HCT116 (cell line): ENCODE data around the gene SLC35B1. TPM values are rescaled to one million over a fixed set of nuclear protein-coding genes. Genes with fewer than 3 reads are reported as not detected.

ENCODE experiments used
- ATAC-seq: fragments of 200-7000 bp; cut with Tn5 transposase; 2 replicates; pipeline ENCODE4 v1.9.1; 2020; ENCODE audit warnings: mild to moderate bottlenecking, moderate library complexity
- BruUV-seq: library from RNA; stranded (reverse); fragments of 400-500 nt; replicated peaks from 2 replicates; lab custom pipeline; 2021; lab: Mats Ljungman, UMichigan
- CTCF ChIA-PET: fragments of 300-600 bp; sonication (Branson Sonifier 250); formaldehyde crosslinking; loops from one replicate; lab custom pipeline; 2021; ENCODE audit warnings: antibody characterized with exemption; lab: Charles Lee
- POLR2A ChIA-PET: fragments of 300-600, 350-600 bp; sonication (Branson Sonifier 250); formaldehyde crosslinking; loops from one replicate; lab custom pipeline; 2021; ENCODE audit warnings: antibody characterized with exemption; lab: Charles Lee
- RAD21 ChIA-PET, 2 experiments: fragments of 300-600 bp; sonication (Branson Sonifier 250); formaldehyde crosslinking; loops; one replicate each; lab custom pipeline; 2023; ENCODE audit warnings: low total read pairs in 2 of 2; ENCODE audit not compliant: uncharacterized antibody in 2 of 2, unreplicated experiment in 2 of 2, low non-redundant PET in 1 of 2; lab: Charles Lee
- DNase-seq: peaks from one replicate; pipeline ENCODE4 v3.0.0-alpha.2; 2010; ENCODE audit warnings: low read depth, low spot score
- H2AFZ ChIP-seq: fragments of 200-600 bp; shearing (Covaris generic), sonication (generic); 2 replicates; pipeline ENCODE4 v1.6.1; 2017; ENCODE audit warnings: low read depth, mixed run types, mixed read lengths, antibody characterized with exemption, low read length; ENCODE audit not compliant: poor library complexity, severe bottlenecking
- H3K27ac ChIP-seq: 2 replicates; pipeline ENCODE4 v1.5.1; 2012; ENCODE audit warnings: low read depth, low read length
- H3K27me3 ChIP-seq: fragments of 200-600 bp; sonication (generic); 2 replicates; pipeline ENCODE4 v1.6.1; 2016; ENCODE audit warnings: mixed run types, low read length, mixed read lengths; ENCODE audit not compliant: insufficient read depth
- H3K36me3 ChIP-seq, 2 experiments: fragments of 200-500 bp in 1 of 2; fragments of 200-600 bp in 1 of 2; sonication (Bioruptor generic) in 1 of 2; sonication (generic) in 1 of 2; 2 replicates each; pipeline versions ENCODE4 v1.5.1 to v1.6.1; 2014 to 2016; ENCODE audit warnings: low read length in 2 of 2, inconsistent platforms in 1 of 2, mixed read lengths in 1 of 2, mixed run types in 1 of 2; ENCODE audit not compliant: insufficient read depth in 2 of 2, control insufficient read depth in 1 of 2
- H3K4me1 ChIP-seq, 2 experiments: fragments of 200-600 bp in 1 of 2; sonication (generic) in 1 of 2; 2 replicates each; pipeline versions ENCODE4 v1.5.1 to v1.6.1; 2012 to 2017; ENCODE audit warnings: low read length in 2 of 2, inconsistent platforms in 1 of 2, mild to moderate bottlenecking in 1 of 2, mixed read lengths in 1 of 2, mixed run types in 1 of 2, moderate library complexity in 1 of 2; ENCODE audit not compliant: insufficient read depth in 2 of 2, control insufficient read depth in 1 of 2
- H3K4me2 ChIP-seq: fragments of 200-600 bp; sonication (generic); 2 replicates; pipeline ENCODE4 v1.6.1; 2017; ENCODE audit warnings: mixed run types, low read length, mixed read lengths
- H3K4me3 ChIP-seq, 2 experiments: fragments of 200-600 bp in 1 of 2; sonication (generic) in 1 of 2; replicated peaks in 1 of 2; 2 replicates each; pipeline ENCODE4 v1.5.1; 2011 to 2016; ENCODE audit warnings: low read length in 2 of 2, control low read depth in 1 of 2, low read depth in 1 of 2, mild to moderate bottlenecking in 1 of 2, mixed read lengths in 1 of 2, mixed run types in 1 of 2
- H3K79me2 ChIP-seq: fragments of 200-600 bp; sonication (generic); 2 replicates; pipeline ENCODE4 v1.6.1; 2017; ENCODE audit warnings: mild to moderate bottlenecking, mixed run types, low read length, moderate library complexity, mixed read lengths; ENCODE audit not compliant: insufficient read depth
- H3K9ac ChIP-seq: fragments of 200-600 bp; sonication (generic); 2 replicates; pipeline ENCODE4 v1.6.1; 2016; ENCODE audit warnings: low read length, mixed read lengths
- H3K9me2 ChIP-seq: fragments of 200-600 bp; sonication (generic), shearing (Covaris generic); 2 replicates; pipeline ENCODE4 v1.6.1; 2017; ENCODE audit warnings: mixed run types, mild to moderate bottlenecking, moderate library complexity; ENCODE audit not compliant: insufficient read depth
- H3K9me3 ChIP-seq, 2 experiments: fragments of 200-500 bp in 1 of 2; fragments of 200-600 bp in 1 of 2; sonication (Bioruptor generic) in 1 of 2; sonication (generic) in 1 of 2; 2 replicates each; pipeline ENCODE4 v1.6.1; 2014 to 2017; ENCODE audit warnings: low read length in 2 of 2, mixed read lengths in 2 of 2, inconsistent platforms in 1 of 2, low read depth in 1 of 2, mild to moderate bottlenecking in 1 of 2, mixed run types in 1 of 2, moderate library complexity in 1 of 2; ENCODE audit not compliant: control insufficient read depth in 1 of 2, insufficient read depth in 1 of 2
- H4K20me1 ChIP-seq: fragments of 200-600 bp; sonication (generic), shearing (Covaris generic); 2 replicates; pipeline ENCODE4 v1.6.1; 2017; ENCODE audit warnings: mixed run types, mild to moderate bottlenecking, moderate library complexity; ENCODE audit not compliant: insufficient read depth
- ATF3 ChIP-seq: IDR thresholded peaks from 2 replicates; pipeline ENCODE4 v1.6.1; 2012
- CBX3 ChIP-seq: IDR thresholded peaks from 2 replicates; pipeline ENCODE4 v1.6.1; 2012; ENCODE audit warnings: low read depth
- CTCF ChIP-seq, 3 experiments: fragments of 200-600 bp in 1 of 3; sonication (generic) in 1 of 3; IDR thresholded peaks in 2 of 3; conservative IDR thresholded peaks in 1 of 3; 2 replicates each; pipeline ENCODE4 v1.5.1; 2012 to 2017; ENCODE audit warnings: low read depth in 2 of 3, low read length in 2 of 3, antibody characterized with exemption in 1 of 3, borderline replicate concordance in 1 of 3, control low read depth in 1 of 3, mild to moderate bottlenecking in 1 of 3, mixed read lengths in 1 of 3, mixed run types in 1 of 3, moderate library complexity in 1 of 3; ENCODE audit not compliant: insufficient read depth in 1 of 3
- EGR1 ChIP-seq: IDR thresholded peaks from 2 replicates; pipeline ENCODE4 v1.6.1; 2012; ENCODE audit warnings: low read depth
- ELF1 ChIP-seq: IDR thresholded peaks from 2 replicates; pipeline ENCODE4 v1.6.1; 2012; ENCODE audit warnings: low read depth, borderline replicate concordance
- EZH2 ChIP-seq: fragments of 200-600 bp; sonication (generic); IDR thresholded peaks from 2 replicates; pipeline ENCODE4 v1.6.1; 2017; ENCODE audit warnings: antibody characterized with exemption, mixed run types
- MAX ChIP-seq: IDR thresholded peaks from 2 replicates; pipeline ENCODE4 v1.6.1; 2012
- RAD21 ChIP-seq: IDR thresholded peaks from 2 replicates; pipeline ENCODE4 v1.6.1; 2012; ENCODE audit warnings: low read depth, mild to moderate bottlenecking
- SIN3A ChIP-seq: IDR thresholded peaks from 2 replicates; pipeline ENCODE4 v1.6.1; 2012; ENCODE audit warnings: low read depth
- SP1 ChIP-seq: IDR thresholded peaks from 2 replicates; pipeline ENCODE4 v1.6.1; 2012; ENCODE audit warnings: low read depth
- SRF ChIP-seq: IDR thresholded peaks from 2 replicates; pipeline ENCODE4 v1.6.1; 2012; ENCODE audit warnings: low read depth
- TCF7L2 ChIP-seq: IDR thresholded peaks from 2 replicates; pipeline ENCODE4 v1.7.0; 2011; ENCODE audit warnings: borderline replicate concordance, inconsistent platforms; ENCODE audit not compliant: insufficient read depth, insufficient read length; ENCODE audit errors: extremely low read depth
- YY1 ChIP-seq: IDR thresholded peaks from 2 replicates; pipeline ENCODE4 v1.6.1; 2011; ENCODE audit warnings: low read length, low read depth, moderate library complexity, mild to moderate bottlenecking; ENCODE audit not compliant: insufficient replicate concordance; ENCODE audit errors: extremely low read depth
- ZFX ChIP-seq: fragments of 450-650 bp; IDR thresholded peaks from 2 replicates; pipeline ENCODE4 v1.6.1; 2017
- ZNF274 ChIP-seq: fragments of 200-500 bp; sonication (Bioruptor generic); IDR thresholded peaks from 2 replicates; pipeline ENCODE4 v1.6.1; 2014; ENCODE audit warnings: mild to moderate bottlenecking, low read depth, low read length, inconsistent platforms
- intact Hi-C: fragments of 100-400 bp; cut with micrococcal nuclease; formaldehyde crosslinking; loops from 2 replicates; pipeline ENCODE4 v1.10.0; 2022
- total RNA-seq: library from RNA; stranded (reverse); gene quantifications from one replicate; pipeline ENCODE4 v1.2.1, GENCODE V29; 2021; ENCODE audit not compliant: unreplicated experiment

SLC35B1 gene
- total RNA-seq, 1 experiment from 2014 or later = 87.5 TPM

GRCh38 chr17:49723423-49723822, 15.7 kb upstream of the SLC35B1 start (continued):
- no peak for TF ChIP-seq CTCF (IDR thresholded peaks at IDR 0.05 in 2 of 3, conservative IDR thresholded peaks at IDR 0.05 in 1 of 3; ENCODE audit: borderline replicate concordance in 1 of 3, insufficient read depth in 1 of 3, low read depth in 2 of 3, low read length in 2 of 3)
- no peak for TF ChIP-seq EGR1
- TF ChIP-seq CBX3 = no peak
- TF ChIP-seq RAD21 = no peak
- TF ChIP-seq EZH2 = no peak
- TF ChIP-seq SP1 = no peak

- Histone ChIP-seq H3K27me3 (no peaks in the 10 kb centered on the region), H3K27ac (no peak overlapping the region), H3K4me2 (no peak overlapping the region), H3K79me2 (no peaks in the 10 kb centered on the region), H3K4me1 (no peaks in the 10 kb centered on the region), H3K9me2 (no peaks in the 10 kb centered on the region), H3K4me3 (no peak overlapping the region), H3K36me3 (peaks cover 2 to 3% of the 10 kb centered on the region in 2 experiments; a peak in 1 of 4 replicates), H4K20me1 (no peaks in the 10 kb centered on the region), H3K9me3 (no peaks in the 10 kb centered on the region), H2AFZ (no peak overlapping the region), H3K9ac (no peak overlapping the region)
- no peak for ATAC-seq
- intact Hi-C loops = no loop called here
- no peak for DNase-seq
- ChIA-PET CTCF (interaction anchor here (1.3 kb wide), 1 partner anchor 165 kb away, joined by 5 read pairs; no protein-coding TSS in a partner anchor), RAD21 (interaction anchor here in 1 of 2 experiments (0.5 kb wide), 1 partner anchor 28 kb away, joined by 3 read pairs; no protein-coding TSS in a partner anchor), POLR2A (no interaction called here)
- TF ChIP-seq CBX3 = no peak
- TF ChIP-seq CTCF (IDR thresholded peaks at IDR 0.05 in 2 of 3, conservative IDR thresholded peaks at IDR 0.05 in 1 of 3; ENCODE audit: borderline replicate concordance in 1 of 3, insufficient read depth in 1 of 3, low read depth in 2 of 3, low read length in 2 of 3) = no peak
- no peak for TF ChIP-seq RAD21
- no peak for TF ChIP-seq ELF1
- TF ChIP-seq ZFX = no peak
- TF ChIP-seq ATF3 = no peak
- no peak for TF ChIP-seq EGR1
- TF ChIP-seq ZNF274 = no peak
- TF ChIP-seq MAX = no peak
- no peak for TF ChIP-seq YY1
- TF ChIP-seq SRF = no peak
- TF ChIP-seq TCF7L2 = no peak
- no peak for TF ChIP-seq SIN3A
- no TSS peak for BruUV-seq
Measured at GRCh38 chr17:49722066-49722465, 14.3 kb upstream of the SLC35B1 start.
